ENCODE measurements around the gene TMEM9B. TPM values are rescaled to one million over a fixed set of nuclear protein-coding genes. Genes with fewer than 3 reads are reported as not detected.

TMEM9B gene
- total and polyA plus RNA-seq, 9 donors = 20.3 to 50.8 (median 29.2) TPM

GRCh38 chr11:8967184-8967583, 2.9 kb upstream of the TMEM9B start:
- Histone ChIP-seq H3K27ac (no peak overlapping the region), H3K36me3 (no peaks in the 10 kb centered on the region), H3K4me3 (no peak overlapping the region), H3K4me1 (ENCODE audit: insufficient read depth) (peaks cover 5% of the 10 kb centered on the region), H3K9me3 (no peaks in the 10 kb centered on the region), H3K27me3 (no peaks in the 10 kb centered on the region)
- 82 to 85% (median 83%) methylated on average over 8 of the region's 8 CpGs for WGBS, 3 donors
- intact Hi-C loops (cut with DNase I) = loop anchor here in 1 of 4 donors (10.0 kb wide), 2 partner anchors 272 to 742 kb away; no protein-coding TSS in a partner anchor
- DNase-seq = no peak
- TF ChIP-seq CTCF (IDR thresholded peaks at IDR 0.05) = no peak
- no peak for TF ChIP-seq EP300 (IDR thresholded peaks at IDR 0.05)
- TF ChIP-seq POLR2A (IDR thresholded peaks at IDR 0.05) = no peak

- 2 to 4% (median 2%) methylated on average over 36 to 39 of the region's 39 CpGs for WGBS, 3 donors
- DNase-seq = peak in 4 of 5 donors; percentile 75 to 84 (median 77)
- Histone ChIP-seq H3K4me1 (ENCODE audit: insufficient read depth) (peaks cover 8% of the 10 kb centered on the region), H3K27me3 (no peaks in the 10 kb centered on the region), H3K27ac (peak overlapping the region; percentile 58 to 83), H3K9me3 (no peaks in the 10 kb centered on the region), H3K4me3 (peak overlapping the region; percentile 88), H3K36me3 (no peaks in the 10 kb centered on the region)
- intact Hi-C loops (cut with DNase I) = loop anchor here in 3 of 4 donors (2.0 to 10.0 kb wide), 4 partner anchors 53 to 739 kb away; partner anchors contain the start of gene AKIP1 (in 1 of the 3)
- TF ChIP-seq EP300 (IDR thresholded peaks at IDR 0.05) = no peak
- TF ChIP-seq POLR2A (IDR thresholded peaks at IDR 0.05) = no peak
- TF ChIP-seq CTCF (IDR thresholded peaks at IDR 0.05) = no peak
Measured at GRCh38 chr11:8963569-8964323, 496 bp downstream of the TMEM9B start.

- H3K27ac ChIP-seq = no peak overlapping the region
- peaks cover 8% of the 10 kb centered on the region for H3K4me1 ChIP-seq (ENCODE audit: insufficient read depth)
- no peak overlapping the region for H3K4me3 ChIP-seq
- no peaks in the 10 kb centered on the region for H3K27me3 ChIP-seq
- no peak for TF ChIP-seq POLR2A (IDR thresholded peaks at IDR 0.05)
- WGBS, 3 donors = 34 to 45% (median 39%) methylated on average over 2 of the region's 2 CpGs
- no peaks in the 10 kb centered on the region for H3K9me3 ChIP-seq
- no peak for DNase-seq
- intact Hi-C loops (cut with DNase I) = loop anchor here in 3 of 4 donors (2.0 to 10.0 kb wide), 4 partner anchors 52 to 738 kb away; partner anchors contain the start of gene AKIP1 (in 1 of the 3)
- no peaks in the 10 kb centered on the region for H3K36me3 ChIP-seq
Measured at GRCh38 chr11:8962841-8963240, 1.4 kb downstream of the TMEM9B start.

- intact Hi-C loops (cut with DNase I) = loop anchor here in 2 of 4 donors (5.0 to 10.0 kb wide), 3 partner anchors 154 to 737 kb away; no protein-coding TSS in a partner anchor
- WGBS, 3 donors = 49 to 53% (median 51%) methylated on average over 2 of the region's 2 CpGs
- H3K27me3 ChIP-seq = no peaks in the 10 kb centered on the region
- no peak overlapping the region for H3K4me3 ChIP-seq
- H3K4me1 ChIP-seq (ENCODE audit: insufficient read depth) = peaks cover 8% of the 10 kb centered on the region
- no peaks in the 10 kb centered on the region for H3K36me3 ChIP-seq
- no peaks in the 10 kb centered on the region for H3K9me3 ChIP-seq
- no peak for DNase-seq
- no peak overlapping the region for H3K27ac ChIP-seq
- TF ChIP-seq POLR2A (IDR thresholded peaks at IDR 0.05) (no peak), EP300 (IDR thresholded peaks at IDR 0.05) (no peak), CTCF (IDR thresholded peaks at IDR 0.05) (no peak)
Measured at GRCh38 chr11:8961401-8961800, 2.8 kb downstream of the TMEM9B start.
